Trophoblast cell (in vitro differentiated cells and primary cell): ENCODE results near the gene CCDC197.

ENCODE experiments used
- DNase-seq, 2 donors: peaks; one replicate each; pipeline ENCODE4 v3.0.0-alpha.2; 2016
- H2AFZ ChIP-seq: 2 replicates; pipeline ENCODE4 v1.6.1; 2013; ENCODE audit warnings: low read length, moderate library complexity, mild to moderate bottlenecking; ENCODE audit not compliant: insufficient read depth, poor library complexity
- H2AK5ac ChIP-seq: 2 replicates; pipeline ENCODE4 v1.6.1; 2013; ENCODE audit warnings: mild to moderate bottlenecking, low read length
- H2BK120ac ChIP-seq: 2 replicates; pipeline ENCODE4 v1.6.1; 2013; ENCODE audit warnings: low read length, mild to moderate bottlenecking, moderate library complexity; ENCODE audit not compliant: insufficient read depth, poor library complexity
- H2BK12ac ChIP-seq: 2 replicates; pipeline ENCODE4 v1.6.1; 2013; ENCODE audit warnings: mild to moderate bottlenecking, low read length, moderate library complexity
- H2BK5ac ChIP-seq: 2 replicates; pipeline ENCODE4 v1.6.1; 2013; ENCODE audit warnings: low read length, low read depth, moderate library complexity, mild to moderate bottlenecking; ENCODE audit not compliant: poor library complexity
- H3K14ac ChIP-seq: 2 replicates; pipeline ENCODE4 v1.6.1; 2013; ENCODE audit warnings: mild to moderate bottlenecking, low read length
- H3K18ac ChIP-seq: 2 replicates; pipeline ENCODE4 v1.6.1; 2013; ENCODE audit warnings: mild to moderate bottlenecking, low read length
- H3K23ac ChIP-seq: 2 replicates; pipeline ENCODE4 v1.6.1; 2013; ENCODE audit warnings: low read length
- H3K27ac ChIP-seq: 2 replicates; pipeline ENCODE4 v1.5.1; 2013; ENCODE audit warnings: low read depth, mild to moderate bottlenecking, inconsistent platforms, low read length, moderate library complexity
- H3K27me3 ChIP-seq: 2 replicates; pipeline ENCODE4 v1.6.1; 2013; ENCODE audit warnings: inconsistent platforms, mild to moderate bottlenecking, low read length, moderate library complexity; ENCODE audit not compliant: insufficient read depth
- H3K36me3 ChIP-seq, 2 experiments: 1 replicate in 1 of 2; 2 replicates in 1 of 2; pipeline ENCODE4 v1.6.1; 2013; ENCODE audit warnings: low read length in 2 of 2, mild to moderate bottlenecking in 2 of 2, moderate library complexity in 1 of 2; ENCODE audit not compliant: insufficient read depth in 2 of 2, control insufficient read depth in 1 of 2
- H3K4ac ChIP-seq: 2 replicates; pipeline ENCODE4 v1.6.1; 2013; ENCODE audit warnings: low read depth, mild to moderate bottlenecking, low read length, moderate library complexity
- H3K4me1 ChIP-seq, 2 experiments: 1 replicate in 1 of 2; 2 replicates in 1 of 2; pipeline ENCODE4 v1.6.1; 2013; ENCODE audit warnings: low read length in 2 of 2, mild to moderate bottlenecking in 2 of 2, moderate library complexity in 1 of 2; ENCODE audit not compliant: insufficient read depth in 2 of 2, control insufficient read depth in 1 of 2
- H3K4me2 ChIP-seq: 2 replicates; pipeline ENCODE4 v1.6.1; 2013; ENCODE audit warnings: inconsistent platforms, mild to moderate bottlenecking, low read length, moderate library complexity
- H3K4me3 ChIP-seq: 2 replicates; pipeline ENCODE4 v1.5.1; 2013; ENCODE audit warnings: mild to moderate bottlenecking, low read depth, low read length, inconsistent platforms
- H3K79me1 ChIP-seq: one replicate; pipeline ENCODE4 v1.6.1; 2013; ENCODE audit warnings: low read length
- H3K79me2 ChIP-seq: 2 replicates; pipeline ENCODE4 v1.6.1; 2013; ENCODE audit warnings: low read length, mild to moderate bottlenecking; ENCODE audit not compliant: control insufficient read depth, insufficient read depth, poor library complexity
- H3K9ac ChIP-seq: 2 replicates; pipeline ENCODE4 v1.6.1; 2013; ENCODE audit warnings: mild to moderate bottlenecking, low read length
- H3K9me3 ChIP-seq: 2 replicates; pipeline ENCODE4 v1.6.1; 2013; ENCODE audit warnings: low read depth, mild to moderate bottlenecking, control low read depth, inconsistent platforms, low read length; ENCODE audit not compliant: insufficient read depth
- H4K12ac ChIP-seq: 2 replicates; pipeline ENCODE4 v1.6.1; 2013; ENCODE audit warnings: low read depth, mild to moderate bottlenecking, low read length, moderate library complexity
- H4K8ac ChIP-seq: 2 replicates; pipeline ENCODE4 v1.6.1; 2013; ENCODE audit warnings: low read depth, mild to moderate bottlenecking, low read length, moderate library complexity
- H4K91ac ChIP-seq: one replicate; pipeline ENCODE4 v1.6.1; 2013; ENCODE audit warnings: low read depth, mild to moderate bottlenecking, low read length, moderate library complexity
- WGBS: extraction: QIAGEN DNeasy Blood & Tissue Kit; methylation state at CpG from one replicate; pipeline ENCODE4 v1.1.7; 2013; ENCODE audit warnings: missing lambda C conversion rate; ENCODE audit not compliant: insufficient read length, insufficient coverage; ENCODE audit errors: extremely low coverage; 5-methylcytosine and 5-hydroxymethylcytosine counted together

Gene CCDC197

DNA sequence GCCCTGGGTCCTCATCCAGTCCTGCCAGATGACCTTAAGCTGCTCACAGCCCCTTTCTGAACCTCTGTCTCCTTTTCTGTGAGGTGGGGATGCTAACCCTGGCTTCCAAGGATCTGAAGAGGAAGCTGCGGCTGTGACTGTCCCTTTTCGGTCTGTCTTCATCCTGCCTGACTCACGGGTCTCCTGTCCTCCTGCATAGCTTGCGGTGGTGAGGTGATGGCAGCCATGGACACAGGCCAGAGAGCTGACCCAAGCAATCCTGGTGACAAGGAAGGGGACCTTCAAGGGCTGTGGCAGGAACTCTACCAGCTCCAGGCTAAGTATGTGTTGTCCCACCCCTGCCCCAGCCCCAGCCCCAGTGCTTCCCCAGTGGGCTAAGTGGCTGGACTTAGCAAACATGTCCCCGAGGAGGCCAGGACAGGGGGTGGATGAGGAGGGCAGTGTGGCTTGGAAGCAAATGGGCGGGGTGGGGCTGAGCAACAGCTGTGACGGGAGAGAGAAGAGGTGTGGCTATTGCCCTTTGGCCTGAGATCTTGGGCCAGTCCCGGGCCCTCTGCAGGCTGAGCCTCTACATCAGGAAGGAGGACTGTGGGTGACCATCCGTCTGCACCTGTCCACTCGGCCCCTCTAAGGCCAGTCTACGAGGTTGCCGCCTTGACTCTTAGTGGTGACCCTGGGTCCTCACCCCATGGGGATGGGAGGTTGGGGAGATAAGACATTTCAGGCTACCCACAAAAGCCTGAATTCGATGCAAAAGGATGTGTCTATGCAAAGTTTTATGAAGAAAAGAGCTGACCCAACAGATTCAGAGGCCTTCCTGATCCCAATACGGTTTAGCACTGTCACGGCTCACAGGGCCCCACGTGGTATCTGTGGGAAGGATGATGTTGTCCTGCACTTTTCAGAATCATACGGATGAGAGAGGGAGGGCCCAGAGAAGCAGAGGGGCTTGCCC is 1.1 kb downstream of the CCDC197 start:
- Histone ChIP-seq H4K12ac (no peak overlapping the region), H3K14ac (no peak overlapping the region), H2BK12ac (no peak overlapping the region), H2AK5ac (no peak overlapping the region), H2AFZ (no peak overlapping the region), H3K9ac (no peak overlapping the region), H3K18ac (no peak overlapping the region), H4K91ac (no peak overlapping the region), H3K36me3 (no peaks in the 10 kb centered on the region), H3K4me2 (no peak overlapping the region), H3K79me1 (no peaks in the 10 kb centered on the region), H2BK120ac (no peak overlapping the region), H3K79me2 (no peaks in the 10 kb centered on the region), H2BK5ac (no peak overlapping the region), H3K27me3 (no peaks in the 10 kb centered on the region), H3K23ac (no peak overlapping the region), H3K4me3 (no peak overlapping the region), H3K4ac (no peak overlapping the region), H3K9me3 (no peaks in the 10 kb centered on the region), H3K27ac (no peak overlapping the region), H3K4me1 (peaks cover 0 to 6% of the 10 kb centered on the region in 2 experiments), H4K8ac (no peak overlapping the region)
- no CpG with 5 or more reads among the region's 17 CpGs for WGBS
- DNase-seq = no peak

DNA sequence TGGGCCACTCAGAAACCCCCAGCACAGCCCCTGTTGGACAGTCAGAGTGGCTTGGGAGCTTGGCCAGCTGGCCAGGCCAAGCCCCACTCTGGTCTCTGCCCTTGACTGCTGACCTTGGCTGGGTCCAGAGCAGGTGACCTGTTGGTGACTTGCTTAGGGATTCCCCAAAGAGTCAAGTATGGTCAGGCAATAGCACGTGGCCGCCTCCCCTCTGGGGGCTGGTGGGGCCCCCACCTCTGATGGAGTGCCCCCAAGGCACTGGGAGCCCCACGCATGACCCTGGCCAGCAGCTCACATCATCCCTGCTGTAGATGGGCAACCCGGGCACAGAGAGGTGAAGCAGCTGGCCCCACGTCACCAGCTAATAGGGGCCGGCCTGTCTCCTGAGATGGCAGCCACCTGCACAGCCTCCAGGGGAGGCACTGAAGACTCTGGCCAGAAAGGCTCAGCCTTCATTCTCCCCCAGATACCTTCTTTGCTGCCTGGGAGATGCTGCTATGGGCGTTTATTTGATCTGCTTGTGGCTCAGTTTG is 1.8 kb downstream of the CCDC197 start:
- H4K91ac ChIP-seq = peak overlapping the region; percentile 28
- no peak overlapping the region for H3K27ac ChIP-seq
- no peak overlapping the region for H3K4ac ChIP-seq
- no peak overlapping the region for H2BK12ac ChIP-seq
- no peak overlapping the region for H3K23ac ChIP-seq
- H3K4me2 ChIP-seq = no peak overlapping the region
- H2AFZ ChIP-seq = no peak overlapping the region
- no peaks in the 10 kb centered on the region for H3K79me2 ChIP-seq
- no peak overlapping the region for H2AK5ac ChIP-seq
- no peak overlapping the region for H3K4me3 ChIP-seq
- H3K9me3 ChIP-seq = no peaks in the 10 kb centered on the region
- no peaks in the 10 kb centered on the region for H3K79me1 ChIP-seq
- no CpG with 5 or more reads among the region's 7 CpGs for WGBS
- H3K4me1 ChIP-seq = peaks cover 0 to 6% of the 10 kb centered on the region in 2 experiments
- H3K9ac ChIP-seq = no peak overlapping the region
- H4K8ac ChIP-seq = no peak overlapping the region
- no peak for DNase-seq
- H3K18ac ChIP-seq = no peak overlapping the region
- H2BK120ac ChIP-seq = no peak overlapping the region
- H3K36me3 ChIP-seq = no peaks in the 10 kb centered on the region
- no peak overlapping the region for H2BK5ac ChIP-seq
- no peaks in the 10 kb centered on the region for H3K27me3 ChIP-seq
- H3K14ac ChIP-seq = no peak overlapping the region
- no peak overlapping the region for H4K12ac ChIP-seq

DNA sequence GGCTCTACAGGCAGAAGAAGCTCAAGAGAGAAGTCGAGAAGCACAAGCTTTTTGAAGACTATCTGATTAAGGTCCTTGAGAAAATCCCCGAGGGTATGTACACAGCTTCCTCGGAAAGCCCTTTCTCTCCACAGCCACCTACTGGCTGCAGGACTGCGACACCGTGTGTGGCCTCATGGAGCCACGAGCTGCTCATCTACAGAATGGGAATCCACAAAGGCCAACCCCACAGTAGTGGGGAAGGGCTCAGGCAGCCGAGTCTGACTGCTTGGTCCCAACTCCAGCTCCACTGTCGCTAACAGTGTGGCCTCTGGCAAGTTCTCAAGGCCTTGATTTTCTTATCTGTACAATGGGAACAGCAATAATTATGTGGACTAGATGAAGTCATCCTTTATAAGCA is 2.5 kb downstream of the CCDC197 start:
- Histone ChIP-seq H4K12ac (no peak overlapping the region), H3K9ac (no peak overlapping the region), H3K4me1 (peaks cover 0 to 6% of the 10 kb centered on the region in 2 experiments), H3K27me3 (no peaks in the 10 kb centered on the region), H3K36me3 (no peaks in the 10 kb centered on the region), H3K4ac (no peak overlapping the region), H3K79me1 (no peaks in the 10 kb centered on the region), H2AK5ac (no peak overlapping the region), H3K4me2 (no peak overlapping the region), H3K9me3 (no peaks in the 10 kb centered on the region), H3K4me3 (no peak overlapping the region), H3K79me2 (no peaks in the 10 kb centered on the region), H2BK12ac (no peak overlapping the region), H3K18ac (no peak overlapping the region), H2BK5ac (no peak overlapping the region), H2BK120ac (no peak overlapping the region), H3K27ac (no peak overlapping the region), H2AFZ (no peak overlapping the region), H4K8ac (no peak overlapping the region), H3K14ac (no peak overlapping the region), H4K91ac (no peak overlapping the region), H3K23ac (no peak overlapping the region)
- peak; percentile 7 to 34 for DNase-seq
- WGBS = no CpG with 5 or more reads among the region's 8 CpGs

DNA sequence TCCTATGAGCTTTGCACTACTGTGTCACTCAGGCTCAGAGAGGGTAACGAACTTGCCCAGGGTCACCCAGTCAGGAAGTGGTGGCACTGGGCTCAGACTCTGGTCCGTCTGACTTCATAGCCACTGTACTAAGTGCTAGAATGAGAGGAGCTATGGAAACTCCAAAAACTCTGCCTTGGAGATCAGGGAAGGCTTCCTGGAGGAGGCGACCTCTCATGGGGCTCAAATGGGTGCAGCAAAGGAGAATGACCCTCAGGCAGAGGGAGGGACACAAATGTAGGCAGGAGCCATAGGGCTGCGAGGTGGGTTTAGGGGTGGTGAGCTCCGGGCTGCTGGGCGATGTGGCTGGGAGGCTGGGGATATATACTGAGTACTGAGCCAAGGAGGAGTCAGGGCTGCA is 3.2 kb downstream of the CCDC197 start:
- no peak overlapping the region for H3K4me3 ChIP-seq
- H4K91ac ChIP-seq = peak overlapping the region; percentile 4
- H3K9me3 ChIP-seq = no peaks in the 10 kb centered on the region
- H3K27ac ChIP-seq = no peak overlapping the region
- H3K14ac ChIP-seq = no peak overlapping the region
- H3K23ac ChIP-seq = no peak overlapping the region
- H2BK5ac ChIP-seq = no peak overlapping the region
- H3K27me3 ChIP-seq = no peaks in the 10 kb centered on the region
- no peak overlapping the region for H3K4ac ChIP-seq
- H2BK120ac ChIP-seq = peak overlapping the region; percentile 5
- H3K36me3 ChIP-seq = no peaks in the 10 kb centered on the region
- no peak overlapping the region for H3K4me2 ChIP-seq
- DNase-seq = no peak
- H3K79me1 ChIP-seq = no peaks in the 10 kb centered on the region
- no CpG with 5 or more reads among the region's 6 CpGs for WGBS
- no peak overlapping the region for H4K12ac ChIP-seq
- H3K9ac ChIP-seq = no peak overlapping the region
- H2AFZ ChIP-seq = no peak overlapping the region
- no peaks in the 10 kb centered on the region for H3K79me2 ChIP-seq
- peaks cover 0 to 6% of the 10 kb centered on the region in 2 experiments for H3K4me1 ChIP-seq
- H2AK5ac ChIP-seq = no peak overlapping the region
- no peak overlapping the region for H3K18ac ChIP-seq
- no peak overlapping the region for H2BK12ac ChIP-seq
- no peak overlapping the region for H4K8ac ChIP-seq
